HCT116 (cell line): ENCODE results near the gene FBXW8. TPM values are rescaled to one million over a fixed set of nuclear protein-coding genes. Genes with fewer than 3 reads are reported as not detected.

Experiments
- ATAC-seq: fragments of 200-7000 bp; cut with Tn5 transposase; 2 replicates; pipeline ENCODE4 v1.9.1; 2020; ENCODE audit warnings: mild to moderate bottlenecking, moderate library complexity
- BruUV-seq: library from RNA; stranded (reverse); fragments of 400-500 nt; replicated peaks from 2 replicates; lab custom pipeline; 2021; lab: Mats Ljungman, UMichigan
- CTCF ChIA-PET: fragments of 300-600 bp; sonication (Branson Sonifier 250); formaldehyde crosslinking; loops from one replicate; lab custom pipeline; 2021; ENCODE audit warnings: antibody characterized with exemption; lab: Charles Lee
- POLR2A ChIA-PET: fragments of 300-600, 350-600 bp; sonication (Branson Sonifier 250); formaldehyde crosslinking; loops from one replicate; lab custom pipeline; 2021; ENCODE audit warnings: antibody characterized with exemption; lab: Charles Lee
- RAD21 ChIA-PET, 2 experiments: fragments of 300-600 bp; sonication (Branson Sonifier 250); formaldehyde crosslinking; loops; one replicate each; lab custom pipeline; 2023; ENCODE audit warnings: low total read pairs in 2 of 2; ENCODE audit not compliant: uncharacterized antibody in 2 of 2, unreplicated experiment in 2 of 2, low non-redundant PET in 1 of 2; lab: Charles Lee
- DNase-seq: peaks from one replicate; pipeline ENCODE4 v3.0.0-alpha.2; 2010; ENCODE audit warnings: low read depth, low spot score
- H2AFZ ChIP-seq: fragments of 200-600 bp; shearing (Covaris generic), sonication (generic); 2 replicates; pipeline ENCODE4 v1.6.1; 2017; ENCODE audit warnings: low read depth, mixed run types, mixed read lengths, antibody characterized with exemption, low read length; ENCODE audit not compliant: poor library complexity, severe bottlenecking
- H3K27ac ChIP-seq: 2 replicates; pipeline ENCODE4 v1.5.1; 2012; ENCODE audit warnings: low read depth, low read length
- H3K27me3 ChIP-seq: fragments of 200-600 bp; sonication (generic); 2 replicates; pipeline ENCODE4 v1.6.1; 2016; ENCODE audit warnings: mixed run types, low read length, mixed read lengths; ENCODE audit not compliant: insufficient read depth
- H3K36me3 ChIP-seq, 2 experiments: fragments of 200-500 bp in 1 of 2; fragments of 200-600 bp in 1 of 2; sonication (Bioruptor generic) in 1 of 2; sonication (generic) in 1 of 2; 2 replicates each; pipeline versions ENCODE4 v1.5.1 to v1.6.1; 2014 to 2016; ENCODE audit warnings: low read length in 2 of 2, inconsistent platforms in 1 of 2, mixed read lengths in 1 of 2, mixed run types in 1 of 2; ENCODE audit not compliant: insufficient read depth in 2 of 2, control insufficient read depth in 1 of 2
- H3K4me1 ChIP-seq, 2 experiments: fragments of 200-600 bp in 1 of 2; sonication (generic) in 1 of 2; 2 replicates each; pipeline versions ENCODE4 v1.5.1 to v1.6.1; 2012 to 2017; ENCODE audit warnings: low read length in 2 of 2, inconsistent platforms in 1 of 2, mild to moderate bottlenecking in 1 of 2, mixed read lengths in 1 of 2, mixed run types in 1 of 2, moderate library complexity in 1 of 2; ENCODE audit not compliant: insufficient read depth in 2 of 2, control insufficient read depth in 1 of 2
- H3K4me2 ChIP-seq: fragments of 200-600 bp; sonication (generic); 2 replicates; pipeline ENCODE4 v1.6.1; 2017; ENCODE audit warnings: mixed run types, low read length, mixed read lengths
- H3K4me3 ChIP-seq, 2 experiments: fragments of 200-600 bp in 1 of 2; sonication (generic) in 1 of 2; replicated peaks in 1 of 2; 2 replicates each; pipeline ENCODE4 v1.5.1; 2011 to 2016; ENCODE audit warnings: low read length in 2 of 2, control low read depth in 1 of 2, low read depth in 1 of 2, mild to moderate bottlenecking in 1 of 2, mixed read lengths in 1 of 2, mixed run types in 1 of 2
- H3K79me2 ChIP-seq: fragments of 200-600 bp; sonication (generic); 2 replicates; pipeline ENCODE4 v1.6.1; 2017; ENCODE audit warnings: mild to moderate bottlenecking, mixed run types, low read length, moderate library complexity, mixed read lengths; ENCODE audit not compliant: insufficient read depth
- H3K9ac ChIP-seq: fragments of 200-600 bp; sonication (generic); 2 replicates; pipeline ENCODE4 v1.6.1; 2016; ENCODE audit warnings: low read length, mixed read lengths
- H3K9me2 ChIP-seq: fragments of 200-600 bp; sonication (generic), shearing (Covaris generic); 2 replicates; pipeline ENCODE4 v1.6.1; 2017; ENCODE audit warnings: mixed run types, mild to moderate bottlenecking, moderate library complexity; ENCODE audit not compliant: insufficient read depth
- H3K9me3 ChIP-seq, 2 experiments: fragments of 200-500 bp in 1 of 2; fragments of 200-600 bp in 1 of 2; sonication (Bioruptor generic) in 1 of 2; sonication (generic) in 1 of 2; 2 replicates each; pipeline ENCODE4 v1.6.1; 2014 to 2017; ENCODE audit warnings: low read length in 2 of 2, mixed read lengths in 2 of 2, inconsistent platforms in 1 of 2, low read depth in 1 of 2, mild to moderate bottlenecking in 1 of 2, mixed run types in 1 of 2, moderate library complexity in 1 of 2; ENCODE audit not compliant: control insufficient read depth in 1 of 2, insufficient read depth in 1 of 2
- H4K20me1 ChIP-seq: fragments of 200-600 bp; sonication (generic), shearing (Covaris generic); 2 replicates; pipeline ENCODE4 v1.6.1; 2017; ENCODE audit warnings: mixed run types, mild to moderate bottlenecking, moderate library complexity; ENCODE audit not compliant: insufficient read depth
- ATF3 ChIP-seq: IDR thresholded peaks from 2 replicates; pipeline ENCODE4 v1.6.1; 2012
- CBX3 ChIP-seq: IDR thresholded peaks from 2 replicates; pipeline ENCODE4 v1.6.1; 2012; ENCODE audit warnings: low read depth
- CEBPB ChIP-seq: IDR thresholded peaks from 2 replicates; pipeline ENCODE4 v1.6.1; 2012; ENCODE audit warnings: low read depth
- EGR1 ChIP-seq: IDR thresholded peaks from 2 replicates; pipeline ENCODE4 v1.6.1; 2012; ENCODE audit warnings: low read depth
- ELF1 ChIP-seq: IDR thresholded peaks from 2 replicates; pipeline ENCODE4 v1.6.1; 2012; ENCODE audit warnings: low read depth, borderline replicate concordance
- MAX ChIP-seq: IDR thresholded peaks from 2 replicates; pipeline ENCODE4 v1.6.1; 2012
- POLR2A ChIP-seq: IDR thresholded peaks from 2 replicates; pipeline ENCODE4 v1.7.0; 2011; ENCODE audit warnings: borderline replicate concordance; ENCODE audit not compliant: insufficient read depth, insufficient read length; ENCODE audit errors: extremely low read depth
- POLR2AphosphoS5 ChIP-seq: IDR thresholded peaks from 2 replicates; pipeline ENCODE4 v1.6.1; 2011; ENCODE audit warnings: mild to moderate bottlenecking, low read depth, low read length, moderate library complexity
- RAD21 ChIP-seq: IDR thresholded peaks from 2 replicates; pipeline ENCODE4 v1.6.1; 2012; ENCODE audit warnings: low read depth, mild to moderate bottlenecking
- SIN3A ChIP-seq: IDR thresholded peaks from 2 replicates; pipeline ENCODE4 v1.6.1; 2012; ENCODE audit warnings: low read depth
- SP1 ChIP-seq: IDR thresholded peaks from 2 replicates; pipeline ENCODE4 v1.6.1; 2012; ENCODE audit warnings: low read depth
- SRF ChIP-seq: IDR thresholded peaks from 2 replicates; pipeline ENCODE4 v1.6.1; 2012; ENCODE audit warnings: low read depth
- TCF7L2 ChIP-seq: IDR thresholded peaks from 2 replicates; pipeline ENCODE4 v1.7.0; 2011; ENCODE audit warnings: borderline replicate concordance, inconsistent platforms; ENCODE audit not compliant: insufficient read depth, insufficient read length; ENCODE audit errors: extremely low read depth
- YY1 ChIP-seq: IDR thresholded peaks from 2 replicates; pipeline ENCODE4 v1.6.1; 2011; ENCODE audit warnings: low read length, low read depth, moderate library complexity, mild to moderate bottlenecking; ENCODE audit not compliant: insufficient replicate concordance; ENCODE audit errors: extremely low read depth
- ZFX ChIP-seq: fragments of 450-650 bp; IDR thresholded peaks from 2 replicates; pipeline ENCODE4 v1.6.1; 2017
- ZNF274 ChIP-seq: fragments of 200-500 bp; sonication (Bioruptor generic); IDR thresholded peaks from 2 replicates; pipeline ENCODE4 v1.6.1; 2014; ENCODE audit warnings: mild to moderate bottlenecking, low read depth, low read length, inconsistent platforms
- intact Hi-C: fragments of 100-400 bp; cut with micrococcal nuclease; formaldehyde crosslinking; loops from 2 replicates; pipeline ENCODE4 v1.10.0; 2022
- total RNA-seq: library from RNA; stranded (reverse); gene quantifications from one replicate; pipeline ENCODE4 v1.2.1, GENCODE V29; 2021; ENCODE audit not compliant: unreplicated experiment

FBXW8 gene
- total RNA-seq, 1 experiment from 2014 or later, result 14.6 TPM

DNA sequence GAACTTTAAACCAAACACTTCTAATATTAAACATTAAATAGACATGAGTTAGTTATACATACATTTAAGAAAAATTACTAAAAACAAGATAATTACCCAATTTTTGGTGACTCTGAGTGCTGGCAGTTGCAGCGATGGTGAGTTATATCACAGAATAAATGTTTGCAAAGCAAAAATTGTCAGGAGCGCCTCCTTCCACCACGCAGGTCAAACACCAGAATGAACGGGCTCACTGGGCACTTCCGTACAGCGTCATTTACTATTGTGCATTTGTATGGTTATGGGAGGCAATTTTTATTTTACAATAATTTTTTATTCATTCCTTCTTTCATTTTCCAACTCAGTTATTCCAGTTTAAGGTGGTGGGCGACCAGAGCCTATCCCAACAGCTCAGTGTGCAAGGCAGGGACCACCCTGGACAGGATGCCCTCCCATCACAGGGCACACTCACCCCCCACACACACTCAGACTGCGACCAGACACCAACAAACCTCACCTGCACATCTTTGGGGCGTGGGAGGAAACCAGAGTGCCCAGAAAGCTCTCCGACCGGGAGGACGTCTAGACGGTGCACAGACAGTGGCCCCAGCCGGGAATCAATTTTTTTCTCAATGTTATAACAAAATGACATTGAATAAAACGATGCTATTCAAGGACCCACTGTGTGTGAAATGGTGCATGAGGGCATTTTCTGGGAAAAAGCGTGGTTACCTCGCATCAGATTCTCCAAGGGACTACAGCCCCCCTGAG lies 121.3 kb downstream of the FBXW8 start:
- CTCF ChIA-PET, result no interaction called here

GRCh38 chr12:117032593-117033381 lies 122.0 kb downstream of the FBXW8 start:
- CTCF ChIA-PET, result no interaction called here
- RAD21 ChIA-PET, result no interaction called here
- no TSS peak for BruUV-seq
- H3K4me2 ChIP-seq, result no peak overlapping the region
- POLR2A ChIA-PET, result no interaction called here
- TF ChIP-seq POLR2A (no peak), CBX3 (no peak), ELF1 (no peak), POLR2AphosphoS5 (no peak), TCF7L2 (no peak), SRF (no peak), CEBPB (no peak), SP1 (no peak)
- TF ChIP-seq, all 23 proteins: peak for 0
- no peak overlapping the region for H3K9ac ChIP-seq
- no peak overlapping the region for H2AFZ ChIP-seq
- ATAC-seq (peak; percentile 25; the same call in 1 of the 2 replicates), DNase-seq (no peak)
- H3K9me3 ChIP-seq, result no peaks in the 10 kb centered on the region
- no peak overlapping the region for H3K4me3 ChIP-seq
- no peaks in the 10 kb centered on the region for H3K79me2 ChIP-seq
- H3K27me3 ChIP-seq, result no peaks in the 10 kb centered on the region
- no peaks in the 10 kb centered on the region for H4K20me1 ChIP-seq
- H3K36me3 ChIP-seq, result no peaks in the 10 kb centered on the region
- no peaks in the 10 kb centered on the region for H3K4me1 ChIP-seq
- intact Hi-C loops, result no loop called here
- H3K27ac ChIP-seq, result no peak overlapping the region
- H3K9me2 ChIP-seq, result no peaks in the 10 kb centered on the region

More for the DNA sequence above, 121.3 kb downstream of the FBXW8 start:
- Histone ChIP-seq H3K9me3 (no peaks in the 10 kb centered on the region), H3K79me2 (no peaks in the 10 kb centered on the region), H2AFZ (no peak overlapping the region), H3K4me1 (no peaks in the 10 kb centered on the region), H3K4me3 (no peak overlapping the region), H3K4me2 (no peak overlapping the region), H3K27ac (no peak overlapping the region), H3K9me2 (no peaks in the 10 kb centered on the region), H4K20me1 (no peaks in the 10 kb centered on the region), H3K36me3 (no peaks in the 10 kb centered on the region), H3K27me3 (no peaks in the 10 kb centered on the region), H3K9ac (no peak overlapping the region)
- ATAC-seq (no peak), DNase-seq (no peak)
- POLR2A ChIA-PET, result no interaction called here
- intact Hi-C loops, result no loop called here
- no TSS peak for BruUV-seq
- TF ChIP-seq YY1, result no peak
- TF ChIP-seq ZFX, result no peak
- no peak for TF ChIP-seq SRF
- no peak for TF ChIP-seq ATF3
- TF ChIP-seq EGR1, result no peak
- TF ChIP-seq ZNF274, result no peak
- TF ChIP-seq SIN3A, result no peak
- TF ChIP-seq ELF1, result no peak
- no peak for TF ChIP-seq MAX
- no peak for TF ChIP-seq RAD21
- RAD21 ChIA-PET, result no interaction called here
